ENCODE measurements around the gene MARCHF10. TPM values are rescaled to one million over a fixed set of nuclear protein-coding genes. Genes with fewer than 3 reads are reported as not detected.

Gene MARCHF10
- total and polyA plus RNA-seq, 2 experiments from 2014 or later, result not detected

GRCh38 chr17:62675260-62675659, 132.9 kb downstream of the MARCHF10 start:
- H3K27ac ChIP-seq, result no peak overlapping the region
- no peaks in the 10 kb centered on the region for H3K9me3 ChIP-seq (ENCODE audit: low read depth)
- no peak overlapping the region for H3K4me3 ChIP-seq
- 92% methylated on average over 12 of the region's 12 CpGs for whole genome bisulfite sequencing (ENCODE audit: low lambda C conversion rate, missing lambda C conversion rate)
- no peaks in the 10 kb centered on the region for H4K20me1 ChIP-seq (ENCODE audit: insufficient read depth, poor library complexity, severe bottlenecking)
- no peaks in the 10 kb centered on the region for H3K4me1 ChIP-seq (ENCODE audit: insufficient read depth)
- H2AFZ ChIP-seq, result no peak overlapping the region
- TF ChIP-seq CTCF (IDR thresholded peaks at IDR 0.05; ENCODE audit: poor library complexity) (no peak), EZH2 (IDR thresholded peaks at IDR 0.05; ENCODE audit: borderline replicate concordance) (no peak), EZH2phosphoT487 (IDR thresholded peaks at IDR 0.05; ENCODE audit: low read depth, severe bottlenecking, unreplicated experiment) (no peak)
- no peaks in the 10 kb centered on the region for H3K79me2 ChIP-seq
- DNase-seq (ENCODE audit: low spot score), result no peak
- no peaks in the 10 kb centered on the region for H3K27me3 ChIP-seq
- no peak overlapping the region for H3K4me2 ChIP-seq
- no peaks in the 10 kb centered on the region for H3K36me3 ChIP-seq (replicated peaks; ENCODE audit: insufficient read depth, low read depth)
- no peaks in the 10 kb centered on the region for H3K9me2 ChIP-seq (replicated peaks; ENCODE audit: insufficient read depth)

GRCh38 chr17:62674841-62675240, 133.3 kb downstream of the MARCHF10 start:
- no peaks in the 10 kb centered on the region for H3K9me2 ChIP-seq (replicated peaks; ENCODE audit: insufficient read depth)
- H2AFZ ChIP-seq, result no peak overlapping the region
- no peaks in the 10 kb centered on the region for H4K20me1 ChIP-seq (ENCODE audit: insufficient read depth, poor library complexity, severe bottlenecking)
- no peaks in the 10 kb centered on the region for H3K36me3 ChIP-seq (replicated peaks; ENCODE audit: insufficient read depth, low read depth)
- no peak overlapping the region for H3K27ac ChIP-seq
- no peaks in the 10 kb centered on the region for H3K4me1 ChIP-seq (ENCODE audit: insufficient read depth)
- no peak overlapping the region for H3K4me2 ChIP-seq
- DNase-seq (ENCODE audit: low spot score), result no peak
- no peaks in the 10 kb centered on the region for H3K79me2 ChIP-seq
- H3K4me3 ChIP-seq, result no peak overlapping the region
- H3K27me3 ChIP-seq, result no peaks in the 10 kb centered on the region
- WGBS (ENCODE audit: low lambda C conversion rate, missing lambda C conversion rate), result 95% methylated on average over 3 of the region's 3 CpGs
- H3K9me3 ChIP-seq (ENCODE audit: low read depth), result no peaks in the 10 kb centered on the region
- TF ChIP-seq EZH2 (IDR thresholded peaks at IDR 0.05; ENCODE audit: borderline replicate concordance) (no peak), EZH2phosphoT487 (IDR thresholded peaks at IDR 0.05; ENCODE audit: low read depth, severe bottlenecking, unreplicated experiment) (no peak), CTCF (IDR thresholded peaks at IDR 0.05; ENCODE audit: poor library complexity) (no peak)

GRCh38 chr17:62674363-62674739, 133.8 kb downstream of the MARCHF10 start:
- H3K79me2 ChIP-seq, result no peaks in the 10 kb centered on the region
- H3K9me2 ChIP-seq (replicated peaks; ENCODE audit: insufficient read depth), result no peaks in the 10 kb centered on the region
- 85% methylated on average over 6 of the region's 6 CpGs for WGBS (ENCODE audit: low lambda C conversion rate, missing lambda C conversion rate)
- H2AFZ ChIP-seq, result no peak overlapping the region
- H3K4me2 ChIP-seq, result no peak overlapping the region
- no peaks in the 10 kb centered on the region for H3K9me3 ChIP-seq (ENCODE audit: low read depth)
- no peaks in the 10 kb centered on the region for H3K27me3 ChIP-seq
- no peaks in the 10 kb centered on the region for H4K20me1 ChIP-seq (ENCODE audit: insufficient read depth, poor library complexity, severe bottlenecking)
- H3K4me1 ChIP-seq (ENCODE audit: insufficient read depth), result no peaks in the 10 kb centered on the region
- H3K4me3 ChIP-seq, result no peak overlapping the region
- H3K27ac ChIP-seq, result no peak overlapping the region
- no peak for DNase-seq (ENCODE audit: low spot score)
- no peaks in the 10 kb centered on the region for H3K36me3 ChIP-seq (replicated peaks; ENCODE audit: insufficient read depth, low read depth)
- TF ChIP-seq EZH2 (IDR thresholded peaks at IDR 0.05; ENCODE audit: borderline replicate concordance), result no peak

GRCh38 chr17:62673614-62674362, 134.3 kb downstream of the MARCHF10 start:
- no peak overlapping the region for H3K4me3 ChIP-seq
- WGBS (ENCODE audit: low lambda C conversion rate, missing lambda C conversion rate), result 90% methylated on average over 20 of the region's 20 CpGs

More at GRCh38 chr17:62673614-62674362, 134.3 kb downstream of the MARCHF10 start:
- TF ChIP-seq EZH2phosphoT487 (IDR thresholded peaks at IDR 0.05; ENCODE audit: low read depth, severe bottlenecking, unreplicated experiment) (no peak), EZH2 (IDR thresholded peaks at IDR 0.05; ENCODE audit: borderline replicate concordance) (no peak), CTCF (IDR thresholded peaks at IDR 0.05; ENCODE audit: poor library complexity) (no peak)
- Histone ChIP-seq H3K4me1 (ENCODE audit: insufficient read depth) (no peaks in the 10 kb centered on the region), H3K79me2 (no peaks in the 10 kb centered on the region), H3K9me3 (ENCODE audit: low read depth) (no peaks in the 10 kb centered on the region), H4K20me1 (ENCODE audit: insufficient read depth, poor library complexity, severe bottlenecking) (no peaks in the 10 kb centered on the region), H2AFZ (no peak overlapping the region), H3K4me2 (no peak overlapping the region), H3K27ac (no peak overlapping the region), H3K36me3 (replicated peaks; ENCODE audit: insufficient read depth, low read depth) (no peaks in the 10 kb centered on the region), H3K27me3 (no peaks in the 10 kb centered on the region), H3K9me2 (replicated peaks; ENCODE audit: insufficient read depth) (no peaks in the 10 kb centered on the region)
- no peak for DNase-seq (ENCODE audit: low spot score)

Measured in hepatocyte (in vitro differentiated cells).